Measurements from ENCODE around the gene FOCAD. TPM values are rescaled to one million over a fixed set of nuclear protein-coding genes. Genes with fewer than 3 reads are reported as not detected.
A peak's percentile ranks its signal among the peaks of the same experiment; 100 is the strongest.

Gene FOCAD
- total RNA-seq, 1 experiment from 2014 or later = 43.3 TPM

GRCh38 chr9:20884985-20885593 is 201.0 kb downstream of the FOCAD start:
- Mint-ChIP-seq H3K9me3 (no peaks in the 10 kb centered on the region; a peak in 1 of 5 replicates), H3K4me3 (no peak overlapping the region), H3K36me3 (ENCODE audit: insufficient read depth in 1 of 3, low read depth in 3 of 3) (peaks cover 11 to 15% (median 14%) of the 10 kb centered on the region in 3 experiments; a peak in 6 of 7 replicates), H3K27ac (no peak overlapping the region), H3K4me1 (no peaks in the 10 kb centered on the region), H3K27me3 (ENCODE audit: low read depth) (no peaks in the 10 kb centered on the region)
- no peak overlapping the region for H3K23ac ChIP-seq (ENCODE audit: insufficient read length, low read depth, low read length)
- peak; percentile 87 for TF ChIP-seq CTCF (conservative IDR thresholded peaks at IDR 0.05)
- no peaks in the 10 kb centered on the region for H3K9me3 ChIP-seq (ENCODE audit: control insufficient read depth, low read depth, low read length)
- no peak overlapping the region for H3K27ac ChIP-seq (ENCODE audit: insufficient read length, low read depth, low read length)
- H4K20me1 ChIP-seq (ENCODE audit: control insufficient read depth, insufficient read depth, insufficient read length) = no peaks in the 10 kb centered on the region
- H2BK15ac ChIP-seq (ENCODE audit: low read depth, low read length) = no peak overlapping the region
- H3K9ac ChIP-seq (ENCODE audit: extremely low read depth, insufficient read length, low read length) = no peak overlapping the region
- peak; percentile 44 for DNase-seq
- H2BK120ac ChIP-seq (ENCODE audit: low read depth, low read length, poor library complexity, severe bottlenecking) = no peak overlapping the region
- H3K4ac ChIP-seq (ENCODE audit: low read depth, low read length) = no peak overlapping the region
- H4K5ac ChIP-seq (ENCODE audit: insufficient read length, low read depth, low read length) = no peak overlapping the region
- no peak overlapping the region for H3K56ac ChIP-seq (ENCODE audit: insufficient read length, low read depth, low read length)
- no peaks in the 10 kb centered on the region for H3K27me3 ChIP-seq (ENCODE audit: insufficient read depth, low read length)
- H4K8ac ChIP-seq (replicated peaks; ENCODE audit: insufficient read length, low read depth, low read length) = no peak overlapping the region
- H3T11ph ChIP-seq (ENCODE audit: low read length) = no peak overlapping the region
- H3K79me2 ChIP-seq (ENCODE audit: insufficient read depth, low read length) = no peaks in the 10 kb centered on the region
- no peak overlapping the region for H3K18ac ChIP-seq (ENCODE audit: insufficient read length, low read depth, low read length)
- no peaks in the 10 kb centered on the region for H3K79me1 ChIP-seq (ENCODE audit: insufficient read depth, low read depth, low read length, poor library complexity, severe bottlenecking)
- H2BK12ac ChIP-seq (ENCODE audit: insufficient read length, low read depth, low read length) = no peak overlapping the region
- no peak overlapping the region for H4K91ac ChIP-seq (ENCODE audit: insufficient read length, low read depth, low read length)
- no peaks in the 10 kb centered on the region for H3K4me1 ChIP-seq (ENCODE audit: insufficient read depth, low read length)
- no peaks in the 10 kb centered on the region for H3K23me2 ChIP-seq (ENCODE audit: insufficient read length, low read depth, low read length, poor library complexity, severe bottlenecking)
- no peak overlapping the region for H2BK5ac ChIP-seq (ENCODE audit: insufficient read length, low read length)
- no peak overlapping the region for H3K4me2 ChIP-seq (ENCODE audit: insufficient read depth, insufficient read length, low read length)
- H2BK20ac ChIP-seq (ENCODE audit: low read depth, low read length, poor library complexity, severe bottlenecking) = no peak overlapping the region
- no peak overlapping the region for H2AK5ac ChIP-seq (ENCODE audit: insufficient read length, low read length)
- WGBS (ENCODE audit: extremely low coverage, insufficient read length, low lambda C conversion rate) = no CpG with 5 or more reads among the region's 5 CpGs
- H3K14ac ChIP-seq (ENCODE audit: insufficient read depth, low read length) = no peak overlapping the region
- H2AFZ ChIP-seq (ENCODE audit: low read length) = no peak overlapping the region
